ENCODE results near the gene EZR. TPM values are rescaled to one million over a fixed set of nuclear protein-coding genes. Genes with fewer than 3 reads are reported as not detected.

EZR gene
- total and polyA plus RNA-seq, 2 experiments from 2014 or later = 399 to 623 TPM

- H3K36me3 ChIP-seq (replicated peaks; ENCODE audit: insufficient read depth, low read depth) = peaks cover 3% of the 10 kb centered on the region
- no peak for TF ChIP-seq EZH2phosphoT487 (IDR thresholded peaks at IDR 0.05; ENCODE audit: low read depth, severe bottlenecking, unreplicated experiment)
- no peak for TF ChIP-seq EZH2 (IDR thresholded peaks at IDR 0.05; ENCODE audit: borderline replicate concordance)
- TF ChIP-seq, protein P1, sequence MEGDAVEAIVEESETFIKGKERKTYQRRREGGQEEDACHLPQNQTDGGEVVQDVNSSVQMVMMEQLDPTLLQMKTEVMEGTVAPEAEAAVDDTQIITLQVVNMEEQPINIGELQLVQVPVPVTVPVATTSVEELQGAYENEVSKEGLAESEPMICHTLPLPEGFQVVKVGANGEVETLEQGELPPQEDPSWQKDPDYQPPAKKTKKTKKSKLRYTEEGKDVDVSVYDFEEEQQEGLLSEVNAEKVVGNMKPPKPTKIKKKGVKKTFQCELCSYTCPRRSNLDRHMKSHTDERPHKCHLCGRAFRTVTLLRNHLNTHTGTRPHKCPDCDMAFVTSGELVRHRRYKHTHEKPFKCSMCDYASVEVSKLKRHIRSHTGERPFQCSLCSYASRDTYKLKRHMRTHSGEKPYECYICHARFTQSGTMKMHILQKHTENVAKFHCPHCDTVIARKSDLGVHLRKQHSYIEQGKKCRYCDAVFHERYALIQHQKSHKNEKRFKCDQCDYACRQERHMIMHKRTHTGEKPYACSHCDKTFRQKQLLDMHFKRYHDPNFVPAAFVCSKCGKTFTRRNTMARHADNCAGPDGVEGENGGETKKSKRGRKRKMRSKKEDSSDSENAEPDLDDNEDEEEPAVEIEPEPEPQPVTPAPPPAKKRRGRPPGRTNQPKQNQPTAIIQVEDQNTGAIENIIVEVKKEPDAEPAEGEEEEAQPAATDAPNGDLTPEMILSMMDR (IDR thresholded peaks at IDR 0.05; ENCODE audit: poor library complexity) = no peak
- H3K4me3 ChIP-seq = no peak overlapping the region
- peaks cover 29% of the 10 kb centered on the region for H3K4me1 ChIP-seq (ENCODE audit: insufficient read depth)
- H3K27me3 ChIP-seq = no peaks in the 10 kb centered on the region
- no peaks in the 10 kb centered on the region for H4K20me1 ChIP-seq (ENCODE audit: insufficient read depth, poor library complexity, severe bottlenecking)
- no peak overlapping the region for H3K4me2 ChIP-seq
- no peak overlapping the region for H2AFZ ChIP-seq
- no peaks in the 10 kb centered on the region for H3K9me3 ChIP-seq (ENCODE audit: low read depth)
- no peak for DNase-seq (ENCODE audit: low spot score)
- WGBS (ENCODE audit: low lambda C conversion rate, missing lambda C conversion rate) = 94% methylated on average over 10 of the region's 10 CpGs
- H3K79me2 ChIP-seq = no peaks in the 10 kb centered on the region
- H3K27ac ChIP-seq = peak overlapping the region; percentile 88
- no peaks in the 10 kb centered on the region for H3K9me2 ChIP-seq (replicated peaks; ENCODE audit: insufficient read depth)
Observed at GRCh38 chr6:158761746-158762145, 57.4 kb downstream of the EZR start.

- Histone ChIP-seq H3K9me3 (ENCODE audit: low read depth) (no peaks in the 10 kb centered on the region), H3K27me3 (no peaks in the 10 kb centered on the region), H2AFZ (no peak overlapping the region), H3K4me2 (no peak overlapping the region), H3K79me2 (no peaks in the 10 kb centered on the region), H3K27ac (no peak overlapping the region), H3K4me1 (ENCODE audit: insufficient read depth) (peaks cover 29% of the 10 kb centered on the region), H3K4me3 (no peak overlapping the region), H3K36me3 (replicated peaks; ENCODE audit: insufficient read depth, low read depth) (peaks cover under 1% of the 10 kb centered on the region), H4K20me1 (ENCODE audit: insufficient read depth, poor library complexity, severe bottlenecking) (no peaks in the 10 kb centered on the region), H3K9me2 (replicated peaks; ENCODE audit: insufficient read depth) (no peaks in the 10 kb centered on the region)
- no peak for TF ChIP-seq EZH2 (IDR thresholded peaks at IDR 0.05; ENCODE audit: borderline replicate concordance)
- no peak for TF ChIP-seq EZH2phosphoT487 (IDR thresholded peaks at IDR 0.05; ENCODE audit: low read depth, severe bottlenecking, unreplicated experiment)
- TF ChIP-seq, protein P1 (IDR thresholded peaks at IDR 0.05; ENCODE audit: poor library complexity) = no peak
- WGBS (ENCODE audit: low lambda C conversion rate, missing lambda C conversion rate) = 74% methylated on average over 17 of the region's 17 CpGs
- DNase-seq (ENCODE audit: low spot score) = peak; percentile 19
Observed at GRCh38 chr6:158760618-158761250, 58.4 kb downstream of the EZR start.

GRCh38 chr6:158759966-158760617 lies 59.1 kb downstream of the EZR start:
- peak; percentile 5 for DNase-seq (ENCODE audit: low spot score)
- H3K4me2 ChIP-seq = no peak overlapping the region
- H3K36me3 ChIP-seq (replicated peaks; ENCODE audit: insufficient read depth, low read depth) = no peaks in the 10 kb centered on the region
- 88% methylated on average over 7 of the region's 7 CpGs for WGBS (ENCODE audit: low lambda C conversion rate, missing lambda C conversion rate)
- peaks cover 29% of the 10 kb centered on the region for H3K4me1 ChIP-seq (ENCODE audit: insufficient read depth)
- no peaks in the 10 kb centered on the region for H3K27me3 ChIP-seq
- H2AFZ ChIP-seq = no peak overlapping the region
- H3K79me2 ChIP-seq = no peaks in the 10 kb centered on the region
- no peak overlapping the region for H3K4me3 ChIP-seq
- H3K9me3 ChIP-seq (ENCODE audit: low read depth) = no peaks in the 10 kb centered on the region
- no peak for TF ChIP-seq EZH2 (IDR thresholded peaks at IDR 0.05; ENCODE audit: borderline replicate concordance)
- TF ChIP-seq EZH2phosphoT487 (IDR thresholded peaks at IDR 0.05; ENCODE audit: low read depth, severe bottlenecking, unreplicated experiment) = no peak
- TF ChIP-seq, protein P1 (IDR thresholded peaks at IDR 0.05; ENCODE audit: poor library complexity) = no peak
- no peaks in the 10 kb centered on the region for H3K9me2 ChIP-seq (replicated peaks; ENCODE audit: insufficient read depth)
- H4K20me1 ChIP-seq (ENCODE audit: insufficient read depth, poor library complexity, severe bottlenecking) = no peaks in the 10 kb centered on the region
- peak overlapping the region; percentile 23 for H3K27ac ChIP-seq
